GM19372 (cell line): Measurements from ENCODE around the gene C8B.

Experiments used
- ATAC-seq: cut with Tn5 transposase; IDR thresholded peaks from one replicate; pipeline ENCODE4 v1.9.1; 2021; ENCODE audit warnings: mild to moderate bottlenecking, low read depth, moderate library complexity; ENCODE audit not compliant: unreplicated experiment

C8B gene

GRCh38 chr1:56905667-56906066, 60.1 kb downstream of the C8B start:
- ATAC-seq, result no peak

- ATAC-seq, result no peak
Measured at GRCh38 chr1:56904663-56905397, 61.0 kb downstream of the C8B start.

- no peak for ATAC-seq
Measured at GRCh38 chr1:56903778-56904177, 62.0 kb downstream of the C8B start.

GRCh38 chr1:56901716-56902115, 64.1 kb downstream of the C8B start:
- no peak for ATAC-seq

GRCh38 chr1:56898879-56899278, 66.9 kb downstream of the C8B start:
- no peak for ATAC-seq

GRCh38 chr1:56898005-56898373, 67.8 kb downstream of the C8B start:
- no peak for ATAC-seq

- no peak for ATAC-seq
Measured at GRCh38 chr1:56897150-56898004, 68.4 kb downstream of the C8B start.

GRCh38 chr1:56894014-56894413, 71.8 kb downstream of the C8B start:
- ATAC-seq, result no peak

- ATAC-seq, result no peak
Measured at GRCh38 chr1:56890229-56890628, 75.6 kb downstream of the C8B start.

GRCh38 chr1:56881417-56881816, 84.4 kb downstream of the C8B start:
- no peak for ATAC-seq

- ATAC-seq, result no peak
Measured at GRCh38 chr1:56880774-56881173, 85.0 kb downstream of the C8B start.
